Common myeloid progenitor, CD34-positive (primary cell): Measurements from ENCODE around the gene PPIA.

Source experiments
- CTCF ChIA-PET: fragments of 350-600 bp; sonication (Branson Sonifier 250); formaldehyde crosslinking; loops from one replicate; lab custom pipeline; 2021; ENCODE audit warnings: antibody characterized with exemption; lab: Charles Lee
- POLR2A ChIA-PET: fragments of 350-600 bp; sonication (Branson Sonifier 250); formaldehyde crosslinking; loops from one replicate; lab custom pipeline; 2021; ENCODE audit warnings: antibody characterized with exemption; lab: Charles Lee
- DNase-seq, 3 donors: peaks; one replicate each; pipeline versions ENCODE4 v3.0.0 to v3.0.0-alpha.2; 2013
- H3K27ac ChIP-seq, 2 experiments: 1 replicate in 1 of 2; 2 replicates in 1 of 2; pipeline ENCODE4 v1.7.0; 2013; ENCODE audit warnings: inconsistent platforms in 2 of 2, low read length in 2 of 2, mild to moderate bottlenecking in 2 of 2, low read depth in 1 of 2, moderate library complexity in 1 of 2; ENCODE audit not compliant: severe bottlenecking in 2 of 2, insufficient read depth in 1 of 2, poor library complexity in 1 of 2
- H3K27me3 ChIP-seq, 5 experiments: replicated peaks in 2 of 5; 1 replicate in 3 of 5; 2 replicates in 2 of 5; pipeline versions ENCODE4 v1.6.1 to v1.7.0; 2013; ENCODE audit warnings: low read length in 4 of 5, mild to moderate bottlenecking in 2 of 5, moderate library complexity in 2 of 5, inconsistent platforms in 1 of 5; ENCODE audit not compliant: insufficient read depth in 5 of 5, control insufficient read depth in 4 of 5
- H3K36me3 ChIP-seq, 4 experiments: 1 replicate in 2 of 4; 2 replicates in 2 of 4; pipeline versions ENCODE4 v1.6.1 to v1.7.0; 2013; ENCODE audit warnings: low read length in 3 of 4, control low read depth in 1 of 4, mild to moderate bottlenecking in 1 of 4; ENCODE audit not compliant: control insufficient read depth in 4 of 4, insufficient read depth in 4 of 4
- H3K4me1 ChIP-seq, 4 experiments: 1 replicate in 3 of 4; 2 replicates in 1 of 4; pipeline versions ENCODE4 v1.6.1 to v1.7.1; 2013; ENCODE audit warnings: low read length in 3 of 4, mild to moderate bottlenecking in 3 of 4, control low read depth in 1 of 4, inconsistent platforms in 1 of 4, moderate library complexity in 1 of 4; ENCODE audit not compliant: control insufficient read depth in 4 of 4, insufficient read depth in 4 of 4; ENCODE audit errors: control extremely low read depth in 1 of 4
- H3K4me3 ChIP-seq, 7 experiments: 1 replicate in 4 of 7; 2 replicates in 3 of 7; pipeline versions ENCODE4 v1.5.1 to v1.7.0; 2013; ENCODE audit warnings: mild to moderate bottlenecking in 7 of 7, low read length in 6 of 7, moderate library complexity in 6 of 7, inconsistent platforms in 2 of 7, low read depth in 2 of 7, control low read depth in 1 of 7; ENCODE audit not compliant: insufficient read depth in 4 of 7, control insufficient read depth in 1 of 7; ENCODE audit errors: extremely low read depth in 1 of 7
- H3K9me3 ChIP-seq, 5 experiments: 1 replicate in 4 of 5; 2 replicates in 1 of 5; pipeline versions ENCODE4 v1.6.1 to v1.7.1; 2013; ENCODE audit warnings: low read length in 4 of 5, mild to moderate bottlenecking in 2 of 5, inconsistent platforms in 1 of 5, low read depth in 1 of 5, moderate library complexity in 1 of 5; ENCODE audit not compliant: control insufficient read depth in 4 of 5, insufficient read depth in 2 of 5; ENCODE audit errors: control extremely low read depth in 1 of 5
- WGBS: methylation state at CpG from one replicate; pipeline ENCODE4 v1.1.5; 2013; ENCODE audit not compliant: insufficient coverage; 5-methylcytosine and 5-hydroxymethylcytosine counted together

Gene PPIA

GRCh38 chr7:44757739-44758138 lies 38.7 kb upstream of the PPIA start:
- Histone ChIP-seq H3K4me3 (no peak overlapping the region), H3K9me3 (no peaks in the 10 kb centered on the region), H3K36me3 (peaks cover 6 to 57% (median 39%) of the 10 kb centered on the region in 4 experiments), H3K27me3 (no peaks in the 10 kb centered on the region), H3K27ac (no peak overlapping the region), H3K4me1 (peaks cover 0 to 5% (median 4%) of the 10 kb centered on the region in 4 experiments)
- CTCF ChIA-PET, result no interaction called here
- POLR2A ChIA-PET, result no interaction called here
- no peak for DNase-seq
- 100% methylated on average over 5 of the region's 7 CpGs for WGBS

- Histone ChIP-seq H3K4me3 (no peak overlapping the region), H3K27ac (no peak overlapping the region), H3K4me1 (peaks cover 0 to 5% (median 4%) of the 10 kb centered on the region in 4 experiments), H3K36me3 (peaks cover 6 to 72% (median 54%) of the 10 kb centered on the region in 4 experiments), H3K27me3 (no peaks in the 10 kb centered on the region), H3K9me3 (no peaks in the 10 kb centered on the region)
- 87% methylated on average over 5 of the region's 9 CpGs for WGBS
- no peak for DNase-seq
- ChIA-PET CTCF (no interaction called here), POLR2A (no interaction called here)
Measured at GRCh38 chr7:44759246-44759645, 37.2 kb upstream of the PPIA start.

- H3K4me3 ChIP-seq, result no peak overlapping the region
- 91% methylated on average over 16 of the region's 18 CpGs for WGBS
- ChIA-PET CTCF (interaction anchor here (1.6 kb wide), 1 partner anchor 9 kb away, joined by 3 read pairs; no protein-coding TSS in a partner anchor), POLR2A (no interaction called here)
- no peak overlapping the region for H3K27ac ChIP-seq
- peaks cover 0 to 5% (median 4%) of the 10 kb centered on the region in 4 experiments for H3K4me1 ChIP-seq
- H3K9me3 ChIP-seq, result no peaks in the 10 kb centered on the region
- H3K27me3 ChIP-seq, result no peaks in the 10 kb centered on the region
- H3K36me3 ChIP-seq, result peaks cover 6 to 81% (median 62%) of the 10 kb centered on the region in 4 experiments
- DNase-seq, result no peak
Measured at GRCh38 chr7:44760034-44760580, 36.4 kb upstream of the PPIA start.

- no peaks in the 10 kb centered on the region for H3K27me3 ChIP-seq
- H3K27ac ChIP-seq, result no peak overlapping the region
- WGBS, result 96% methylated on average over 45 of the region's 48 CpGs
- POLR2A ChIA-PET, result no interaction called here
- no peak for DNase-seq
- H3K36me3 ChIP-seq, result peaks cover 6 to 92% (median 71%) of the 10 kb centered on the region in 4 experiments
- no peaks in the 10 kb centered on the region for H3K4me1 ChIP-seq
- CTCF ChIA-PET, result interaction anchor here (1.1 to 1.6 kb wide), 2 partner anchors 10 to 30 kb away, joined by 3 read pairs; no protein-coding TSS in a partner anchor
- H3K4me3 ChIP-seq, result no peak overlapping the region
- no peaks in the 10 kb centered on the region for H3K9me3 ChIP-seq
Measured at GRCh38 chr7:44761207-44762161, 35.0 kb upstream of the PPIA start.

GRCh38 chr7:44762300-44762699 lies 34.2 kb upstream of the PPIA start:
- H3K4me3 ChIP-seq, result no peak overlapping the region
- 99% methylated on average over 9 of the region's 9 CpGs for WGBS
- no peak for DNase-seq
- no peak overlapping the region for H3K27ac ChIP-seq
- no peaks in the 10 kb centered on the region for H3K9me3 ChIP-seq
- ChIA-PET CTCF (interaction anchor here (1.1 kb wide), 1 partner anchor 29 kb away, joined by 3 read pairs; no protein-coding TSS in a partner anchor), POLR2A (interaction anchor here (0.6 kb wide), 1 partner anchor 198 kb away, joined by 5 read pairs; no protein-coding TSS in a partner anchor)
- H3K27me3 ChIP-seq, result no peaks in the 10 kb centered on the region
- no peaks in the 10 kb centered on the region for H3K4me1 ChIP-seq
- peaks cover 6 to 92% (median 72%) of the 10 kb centered on the region in 4 experiments for H3K36me3 ChIP-seq

- ChIA-PET CTCF (interaction anchor here (1.1 to 2.0 kb wide), 2 partner anchors 20 to 28 kb away, joined by 3 to 5 read pairs; no protein-coding TSS in a partner anchor), POLR2A (interaction anchor here (0.6 kb wide), 1 partner anchor 198 kb away, joined by 5 read pairs; no protein-coding TSS in a partner anchor)
Measured at GRCh38 chr7:44762726-44763522, 33.6 kb upstream of the PPIA start.

More at GRCh38 chr7:44762726-44763522, 33.6 kb upstream of the PPIA start:
- no peaks in the 10 kb centered on the region for H3K27me3 ChIP-seq
- H3K9me3 ChIP-seq, result no peaks in the 10 kb centered on the region
- no peak for DNase-seq
- H3K4me1 ChIP-seq, result peaks cover 0 to 4% (median 1%) of the 10 kb centered on the region in 4 experiments
- H3K4me3 ChIP-seq, result no peak overlapping the region
- peaks cover 7 to 92% (median 72%) of the 10 kb centered on the region in 4 experiments for H3K36me3 ChIP-seq
- H3K27ac ChIP-seq, result no peak overlapping the region
- WGBS, result 97% methylated on average over 20 of the region's 20 CpGs
